Neutrophil (primary cell): Measurements from ENCODE around the gene NKG7.

ENCODE experiments used
- H3K27ac ChIP-seq: fragments of 200-600 bp; sonication (generic); 2 replicates; pipeline ENCODE4 v1.5.1; 2016; ENCODE audit warnings: mild to moderate bottlenecking, moderate library complexity
- H3K27me3 ChIP-seq: fragments of 200-600 bp; sonication (generic); 2 replicates; pipeline ENCODE4 v1.6.0; 2016; ENCODE audit warnings: mild to moderate bottlenecking
- H3K36me3 ChIP-seq: fragments of 200-600 bp; sonication (generic); 2 replicates; pipeline ENCODE4 v1.5.1; 2017
- H3K4me1 ChIP-seq, 2 experiments: fragments of 200-600 bp in 1 of 2; sonication (generic) in 1 of 2; 1 replicate in 1 of 2; 2 replicates in 1 of 2; pipeline versions ENCODE4 v1.5.1 to v1.6.1; 2013 to 2016; ENCODE audit warnings: low read depth in 1 of 2, low read length in 1 of 2, mild to moderate bottlenecking in 1 of 2, moderate library complexity in 1 of 2; ENCODE audit not compliant: control insufficient read depth in 1 of 2, insufficient read depth in 1 of 2
- H3K4me3 ChIP-seq, 2 experiments: fragments of 200-600 bp in 1 of 2; sonication (generic) in 1 of 2; 1 replicate in 1 of 2; 2 replicates in 1 of 2; pipeline ENCODE4 v1.5.1; 2013 to 2016; ENCODE audit warnings: low read depth in 1 of 2, low read length in 1 of 2, mild to moderate bottlenecking in 1 of 2, moderate library complexity in 1 of 2
- H3K9me3 ChIP-seq: fragments of 200-600 bp; sonication (generic); 2 replicates; pipeline ENCODE4 v1.5.1; 2016
- CTCF ChIP-seq: fragments of 200-600 bp; sonication (generic); IDR thresholded peaks from 2 replicates; pipeline ENCODE4 v1.5.1; 2016; ENCODE audit warnings: antibody characterized with exemption

NKG7 gene

GRCh38 chr19:51354742-51355148 lies 17.7 kb downstream of the NKG7 start:
- H3K27me3 ChIP-seq, result no peaks in the 10 kb centered on the region
- H3K4me3 ChIP-seq, result no peak overlapping the region
- H3K36me3 ChIP-seq, result peaks cover 34% of the 10 kb centered on the region
- no peak for TF ChIP-seq CTCF
- H3K27ac ChIP-seq, result no peak overlapping the region
- H3K9me3 ChIP-seq, result no peaks in the 10 kb centered on the region
- H3K4me1 ChIP-seq, result no peaks in the 10 kb centered on the region

- H3K4me1 ChIP-seq, result no peaks in the 10 kb centered on the region
- H3K27me3 ChIP-seq, result no peaks in the 10 kb centered on the region
- TF ChIP-seq CTCF, result no peak
- no peak overlapping the region for H3K4me3 ChIP-seq
- peaks cover 38% of the 10 kb centered on the region for H3K36me3 ChIP-seq
- H3K9me3 ChIP-seq, result no peaks in the 10 kb centered on the region
- H3K27ac ChIP-seq, result no peak overlapping the region
These were observed 18.2 kb downstream of the NKG7 start for GRCh38 chr19:51354103-51354741.

GRCh38 chr19:51352783-51353360 lies 19.6 kb downstream of the NKG7 start:
- peaks cover 46% of the 10 kb centered on the region for H3K36me3 ChIP-seq
- TF ChIP-seq CTCF, result no peak
- H3K27me3 ChIP-seq, result no peaks in the 10 kb centered on the region
- H3K9me3 ChIP-seq, result no peaks in the 10 kb centered on the region
- no peak overlapping the region for H3K4me3 ChIP-seq
- H3K4me1 ChIP-seq, result no peaks in the 10 kb centered on the region
- H3K27ac ChIP-seq, result no peak overlapping the region

GRCh38 chr19:51351266-51351990 lies 21.0 kb downstream of the NKG7 start:
- no peaks in the 10 kb centered on the region for H3K27me3 ChIP-seq
- no peak overlapping the region for H3K27ac ChIP-seq
- no peak overlapping the region for H3K4me3 ChIP-seq
- TF ChIP-seq CTCF, result no peak
- no peaks in the 10 kb centered on the region for H3K4me1 ChIP-seq
- no peaks in the 10 kb centered on the region for H3K9me3 ChIP-seq
- peaks cover 60% of the 10 kb centered on the region for H3K36me3 ChIP-seq

GRCh38 chr19:51347209-51347928 lies 25.1 kb downstream of the NKG7 start:
- Histone ChIP-seq H3K4me1 (no peaks in the 10 kb centered on the region), H3K4me3 (no peak overlapping the region), H3K27me3 (peaks cover 4% of the 10 kb centered on the region), H3K9me3 (no peaks in the 10 kb centered on the region), H3K36me3 (peaks cover 70% of the 10 kb centered on the region), H3K27ac (no peak overlapping the region)
- no peak for TF ChIP-seq CTCF
